HL-60/S4 treated with retinoic acid at 250 ng/mL for 4 days and 3 days (cell line): ENCODE measurements around the gene ZNF117.
"Not testable (repeated sequence)": the region's sequence is repeated elsewhere in the genome, so short reads cannot be mapped to it uniquely, and the experiment has no call there.

Experiments used
- in situ Hi-C: fragments of 300-500 bp; cut with MboI; formaldehyde crosslinking; loops from 2 replicates; pipeline ENCODE4 v1.7.0; 2022; ENCODE audit warnings: low sequenced_read_pairs

Gene ZNF117

DNA sequence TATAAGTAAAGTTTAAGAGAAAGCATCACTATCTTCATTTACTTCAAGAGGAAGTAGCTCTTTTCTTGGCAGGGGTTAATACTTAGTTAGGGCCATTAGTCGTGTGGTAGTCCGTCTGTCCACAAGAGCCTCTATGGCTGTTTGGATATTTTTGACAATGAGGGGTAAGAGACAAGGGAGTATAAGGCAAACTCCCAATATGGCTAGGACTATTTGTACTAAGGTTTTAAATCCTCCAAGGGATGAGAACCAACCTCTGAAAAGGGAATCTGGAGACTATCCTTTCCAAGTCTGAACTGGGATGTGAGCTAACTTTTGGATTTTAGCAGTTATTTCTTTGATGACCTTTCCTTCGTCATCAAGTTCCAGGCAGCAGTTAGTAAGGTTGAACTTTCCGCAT is at the start of gene ZNF117:
Gene ZNF117, minus strand, starts transcription at position 101 of the 400 bp plus-strand sequence.
- in situ Hi-C loops: no loop called here

DNA sequence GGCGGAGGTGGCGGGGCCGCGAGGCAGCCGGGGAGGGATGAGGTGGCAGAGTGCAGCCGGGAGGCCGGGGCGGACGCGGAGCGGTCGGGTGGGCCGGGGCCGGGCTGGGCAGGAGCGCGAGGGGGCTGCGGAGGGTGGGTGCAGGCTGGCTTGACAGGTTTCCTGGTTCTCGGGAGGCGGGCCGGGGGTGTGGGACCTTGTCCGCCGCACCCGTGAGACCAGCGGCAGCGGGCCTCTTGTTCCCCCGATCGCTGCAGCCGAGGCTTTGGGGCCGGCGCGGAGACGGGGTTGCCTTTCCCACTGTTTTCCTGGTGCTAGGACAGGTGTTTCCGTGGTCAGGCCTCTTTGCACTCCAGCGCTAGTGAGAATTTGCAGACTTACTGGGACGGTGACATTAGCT is 47.9 kb upstream of the ZNF117 start:
- in situ Hi-C loops: not testable (repeated sequence)

DNA sequence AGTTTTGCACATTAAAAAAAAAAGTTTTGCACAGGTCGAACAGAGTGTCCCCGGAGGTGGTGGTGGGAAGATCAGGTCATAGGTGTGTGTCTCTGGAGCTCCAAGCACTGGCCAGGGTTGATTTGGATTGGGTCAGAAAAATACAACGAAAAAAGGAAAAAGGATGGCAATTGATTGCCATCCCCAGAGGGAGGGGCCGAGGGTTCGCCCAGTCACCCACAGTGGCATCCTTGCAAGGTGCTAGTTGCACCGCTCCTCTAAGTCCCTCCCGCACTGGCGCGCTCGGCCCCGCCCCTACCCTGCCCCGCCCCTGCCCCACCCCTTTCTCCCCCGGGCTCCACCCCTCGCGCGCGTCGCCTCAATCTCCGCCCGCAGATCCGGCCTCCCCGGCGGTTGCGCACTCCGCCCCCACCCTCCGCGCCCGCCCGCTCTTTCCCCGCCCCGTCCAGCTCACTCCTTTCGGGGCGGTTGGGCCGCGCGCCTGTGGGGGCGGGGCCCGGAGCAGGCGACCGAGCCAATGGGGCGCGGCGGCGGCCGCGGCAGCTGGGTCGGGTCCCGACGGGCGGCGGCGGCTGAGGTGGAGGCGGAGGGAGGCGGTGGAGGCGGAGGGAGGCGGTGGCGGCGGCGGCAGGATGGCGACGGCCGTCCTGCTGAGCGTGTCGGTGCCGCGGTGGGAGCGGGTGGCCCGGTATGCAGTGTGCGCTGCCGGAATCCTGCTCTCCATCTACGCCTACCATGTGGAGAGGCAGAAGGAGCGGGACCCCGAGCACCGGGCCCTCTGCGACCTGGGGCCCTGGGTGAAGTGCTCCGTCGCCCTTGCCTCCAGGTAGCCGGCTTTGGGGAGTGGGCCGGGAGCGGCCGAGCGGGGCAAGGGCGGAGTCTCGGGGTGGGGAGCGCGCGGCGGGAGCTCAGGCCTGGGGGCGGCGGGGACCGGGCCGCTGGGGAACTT is 47.2 kb upstream of the ZNF117 start:
- in situ Hi-C loops: no loop called here

DNA sequence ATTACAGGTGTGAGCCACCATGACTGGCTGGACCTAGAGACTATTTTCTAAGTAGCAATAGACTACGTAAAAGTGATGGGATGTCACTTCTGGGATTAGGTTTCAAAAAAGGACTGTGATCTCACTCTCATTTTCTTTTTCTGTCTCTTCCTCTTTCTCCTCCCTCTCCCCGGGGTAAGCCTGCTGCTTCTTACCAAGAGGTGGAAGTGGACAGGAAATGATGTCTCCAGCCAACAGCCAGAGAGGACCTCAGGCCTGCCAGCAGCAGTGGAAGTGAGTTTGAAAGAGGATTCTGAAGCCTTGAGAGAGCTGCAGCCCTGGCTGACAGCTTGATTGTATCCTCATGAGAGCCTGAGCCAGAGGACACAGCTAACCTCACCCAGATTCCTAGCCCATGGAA is 45.7 kb upstream of the ZNF117 start:
- in situ Hi-C loops: not testable (repeated sequence)

DNA sequence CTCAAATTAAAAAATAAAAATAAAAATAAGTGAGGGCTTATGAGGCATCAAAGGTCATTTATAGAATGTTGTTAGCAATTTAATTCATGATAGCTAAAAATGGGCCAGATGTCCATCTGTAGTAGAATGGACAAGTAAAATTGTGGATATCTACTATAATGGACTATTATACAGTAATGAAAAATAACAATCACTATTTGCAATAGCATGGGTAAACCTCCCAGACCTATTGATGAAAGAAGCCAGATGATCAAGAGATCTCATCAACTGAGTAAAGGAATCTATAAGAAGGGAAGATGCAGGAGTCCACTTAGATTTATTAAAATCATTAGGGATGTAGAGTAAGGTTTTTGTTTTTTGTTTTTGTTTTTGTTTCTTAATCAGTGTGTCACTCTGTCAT is 44.6 kb upstream of the ZNF117 start:
- in situ Hi-C loops: not testable (repeated sequence)

DNA sequence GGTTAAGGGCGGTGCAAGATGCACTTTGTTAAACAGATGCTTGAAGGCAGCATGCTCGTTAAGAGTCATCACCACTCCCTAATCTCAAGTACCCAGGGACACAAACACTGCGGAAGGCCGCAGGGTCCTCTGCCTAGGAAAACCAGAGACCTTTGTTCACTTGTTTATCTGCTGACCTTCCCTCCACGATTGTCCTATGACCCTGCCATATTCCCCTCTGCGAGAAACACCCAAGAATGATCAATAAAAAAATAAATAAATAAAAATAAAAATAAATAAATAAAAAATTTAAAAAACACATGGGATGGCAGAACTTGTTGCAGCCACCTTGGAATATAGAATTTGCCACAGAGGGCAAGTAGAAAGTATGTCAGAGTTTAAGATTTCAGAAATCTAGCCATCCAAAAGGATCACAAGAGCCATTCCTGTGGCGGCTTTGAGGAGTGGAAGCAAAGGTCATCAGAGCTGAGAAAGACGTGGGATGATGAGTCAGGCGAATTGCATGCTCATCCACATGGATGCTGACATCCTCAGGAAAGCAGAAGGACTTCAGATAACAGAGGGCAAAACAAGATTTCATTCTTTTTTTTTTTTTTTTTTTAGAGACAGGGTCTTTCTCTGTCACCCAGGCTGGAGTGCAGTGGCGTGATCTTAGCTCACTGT is 43.4 kb upstream of the ZNF117 start:
- in situ Hi-C loops: not testable (repeated sequence)

DNA sequence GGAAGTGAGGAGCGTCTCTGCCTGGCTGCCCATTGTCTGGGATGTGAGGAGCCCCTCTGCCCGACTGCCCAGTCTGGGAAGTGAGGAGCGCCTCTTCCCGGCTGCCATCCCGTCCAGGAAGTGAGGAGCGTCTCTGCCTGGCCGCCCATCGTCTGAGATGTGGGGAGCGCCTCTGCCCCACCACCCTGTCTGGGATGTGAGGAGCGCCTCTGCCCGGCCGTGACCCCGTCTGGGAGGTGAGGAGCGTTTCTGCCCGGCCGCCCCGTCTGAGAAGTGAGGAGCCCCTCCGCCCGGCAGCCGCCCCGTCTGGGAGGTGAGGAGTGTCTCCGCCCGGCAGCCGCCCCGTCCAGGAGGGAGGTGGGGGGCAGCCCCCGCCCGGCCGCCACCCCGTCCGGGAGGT is 42.6 kb upstream of the ZNF117 start:
- in situ Hi-C loops: not testable (repeated sequence)

DNA sequence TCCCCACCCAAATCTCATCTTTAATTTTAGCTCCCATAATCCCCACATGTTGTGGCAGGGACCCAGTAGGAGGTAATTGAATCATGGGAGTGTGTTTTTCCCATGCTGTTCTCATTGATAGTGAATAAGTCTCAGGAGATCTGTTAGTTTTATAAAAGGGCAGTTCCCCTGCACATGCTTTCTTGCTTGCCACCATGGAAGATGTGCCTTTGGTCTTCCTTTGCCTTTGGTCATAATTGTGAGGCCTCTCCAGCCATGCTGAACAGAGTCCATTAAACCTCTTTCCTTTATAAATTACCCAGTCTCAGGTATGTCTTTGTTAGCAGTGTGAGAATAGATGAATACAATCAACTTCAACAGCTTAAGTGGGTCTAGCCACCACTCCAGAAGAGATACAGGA is 34.2 kb upstream of the ZNF117 start:
- in situ Hi-C loops: not testable (repeated sequence)

DNA sequence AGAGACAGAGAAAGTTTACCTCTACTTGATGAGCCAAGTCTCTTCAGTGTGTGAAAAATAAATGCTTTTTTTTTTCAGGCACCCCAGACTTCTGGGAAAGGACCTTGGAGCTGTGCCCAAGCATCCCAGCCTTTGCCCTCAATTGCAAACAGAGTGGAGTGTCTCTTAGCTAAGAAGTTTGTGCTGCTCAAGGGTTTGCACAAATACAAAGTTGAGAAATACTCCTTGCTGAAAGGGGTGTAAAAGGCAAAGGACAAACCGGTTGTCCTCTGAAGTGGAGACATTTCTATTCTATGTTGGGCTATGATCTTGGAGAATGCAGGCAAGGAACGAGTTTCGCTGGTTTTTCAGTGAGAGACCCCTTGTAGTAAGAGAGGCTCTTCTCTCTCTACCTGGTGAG is 30.1 kb upstream of the ZNF117 start:
- in situ Hi-C loops: not testable (repeated sequence)

DNA sequence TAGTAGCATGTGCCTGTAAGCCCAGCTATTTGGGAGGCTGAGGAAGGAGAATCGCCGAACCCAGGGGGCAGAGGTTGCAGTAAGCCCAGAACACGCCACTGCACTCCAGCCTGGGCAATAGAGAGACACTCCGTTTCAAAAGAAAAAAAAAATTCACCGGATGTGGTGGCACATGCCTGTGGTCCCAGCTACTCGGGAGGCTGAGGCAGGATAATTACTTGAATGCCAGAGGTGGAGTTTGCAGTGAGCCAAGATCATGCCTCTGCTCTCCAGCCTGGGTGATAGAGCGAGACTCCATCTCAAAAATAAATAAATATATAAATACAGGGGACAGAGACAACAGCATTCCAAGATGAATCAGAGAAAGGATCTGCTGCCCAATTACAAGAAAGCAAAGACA is 19.0 kb upstream of the ZNF117 start:
- in situ Hi-C loops: not testable (repeated sequence)

DNA sequence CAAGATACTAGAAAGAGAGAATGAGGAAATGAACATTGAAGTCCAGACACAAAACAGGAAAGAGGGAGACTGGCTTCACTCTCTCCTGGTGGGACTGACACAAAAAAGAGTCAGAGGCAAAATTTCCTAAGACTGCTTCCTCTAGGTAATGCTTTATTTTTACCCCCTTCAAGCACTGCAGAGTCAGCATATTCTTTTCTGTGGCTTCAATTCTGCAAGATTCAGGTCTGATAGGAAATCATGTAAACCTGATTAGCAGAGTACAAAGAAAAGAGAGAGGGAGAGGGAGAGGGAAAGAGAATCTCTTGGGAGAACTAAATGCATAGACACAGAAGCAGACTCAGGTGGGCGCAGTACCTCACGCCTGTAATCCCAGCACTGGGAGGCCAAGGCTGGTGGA is 18.6 kb upstream of the ZNF117 start:
- in situ Hi-C loops: not testable (repeated sequence)

DNA sequence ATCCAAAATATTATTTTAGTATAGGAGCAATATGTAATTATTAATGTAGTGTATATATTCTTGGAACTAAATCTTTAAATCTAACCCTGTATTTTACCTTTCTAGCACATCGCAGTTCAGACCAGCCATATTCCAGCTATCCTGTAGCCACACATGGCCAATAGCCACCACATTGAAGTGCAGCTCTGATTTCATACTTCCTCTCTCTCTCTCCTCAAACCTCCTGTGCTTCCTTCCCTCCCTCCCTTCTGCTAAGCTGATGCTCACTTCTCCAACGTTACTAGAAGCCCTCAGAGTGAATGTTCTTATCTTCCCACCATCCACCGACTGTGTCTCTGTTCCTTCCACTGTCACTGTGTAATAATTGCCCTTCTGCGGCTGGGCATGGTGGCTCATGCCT is 16.2 kb upstream of the ZNF117 start:
- in situ Hi-C loops: not testable (repeated sequence)

DNA sequence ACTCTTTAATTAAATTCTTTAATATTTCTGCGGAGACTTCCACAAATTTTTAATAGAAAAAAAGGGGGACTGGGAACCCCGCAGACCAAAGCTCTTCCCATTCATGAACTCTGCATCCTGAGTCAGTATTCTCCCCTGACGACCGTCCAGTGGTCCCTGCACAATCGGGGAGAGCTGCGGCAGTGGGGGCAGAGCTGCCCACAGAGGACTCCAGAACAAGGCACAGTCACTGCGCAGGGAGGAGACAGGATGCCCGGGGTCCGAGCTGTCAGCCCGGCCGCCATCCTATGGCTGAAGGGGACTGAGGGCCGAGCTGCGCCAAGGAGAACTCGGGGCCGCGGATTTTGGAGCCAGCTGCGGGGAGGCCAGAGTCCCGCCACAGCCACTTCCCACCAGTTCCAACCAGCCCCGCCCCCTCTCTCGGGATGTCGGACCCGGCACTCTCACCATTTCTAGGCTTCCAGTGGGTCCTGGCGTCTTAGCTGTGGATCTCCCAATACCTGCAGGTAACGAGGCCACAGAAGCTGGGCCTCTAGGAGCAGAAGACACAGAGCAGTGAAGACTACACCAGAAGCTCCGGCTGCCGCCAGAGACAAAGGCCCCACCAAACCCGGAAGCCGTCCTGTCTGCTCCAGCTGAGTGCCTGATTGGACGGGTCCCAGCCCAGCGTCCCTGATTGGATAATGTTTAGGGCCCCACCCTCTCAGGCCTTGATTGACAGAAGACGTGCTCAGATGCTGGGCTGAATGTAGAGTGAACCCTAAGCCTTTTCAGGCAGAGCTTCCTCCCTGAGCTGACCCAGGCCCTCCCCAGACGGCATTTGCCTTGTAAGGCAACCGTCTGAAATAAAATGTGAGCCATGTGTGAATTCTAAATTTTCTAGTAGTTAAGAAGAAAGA is 15.5 kb upstream of the ZNF117 start, which contains the start of gene ERV3-1:
Gene ERV3-1, minus strand, starts transcription at position 594 of the 899 bp plus-strand sequence. CDS start 13,661 bp downstream, outside the sequence.
- in situ Hi-C loops: no loop called here

DNA sequence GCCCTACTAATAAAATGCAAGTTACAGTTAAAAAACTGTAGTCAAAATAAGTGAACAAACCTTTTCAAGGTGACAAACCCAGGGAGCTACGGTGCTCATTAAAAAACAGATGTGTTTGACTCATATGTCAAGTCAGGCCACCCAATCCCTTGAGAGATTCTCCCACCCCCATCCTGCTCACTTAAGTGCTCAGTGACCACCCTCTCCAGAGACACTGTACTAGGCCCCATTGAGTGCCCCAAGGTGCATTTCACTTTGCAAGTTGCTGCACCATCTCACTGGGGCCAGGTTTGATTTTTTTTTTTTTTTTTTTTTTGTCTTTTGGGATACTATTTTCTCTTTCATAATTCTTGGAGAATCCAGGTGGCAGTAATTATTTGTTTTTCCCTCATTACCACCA is 13.7 kb upstream of the ZNF117 start:
- in situ Hi-C loops: no loop called here

DNA sequence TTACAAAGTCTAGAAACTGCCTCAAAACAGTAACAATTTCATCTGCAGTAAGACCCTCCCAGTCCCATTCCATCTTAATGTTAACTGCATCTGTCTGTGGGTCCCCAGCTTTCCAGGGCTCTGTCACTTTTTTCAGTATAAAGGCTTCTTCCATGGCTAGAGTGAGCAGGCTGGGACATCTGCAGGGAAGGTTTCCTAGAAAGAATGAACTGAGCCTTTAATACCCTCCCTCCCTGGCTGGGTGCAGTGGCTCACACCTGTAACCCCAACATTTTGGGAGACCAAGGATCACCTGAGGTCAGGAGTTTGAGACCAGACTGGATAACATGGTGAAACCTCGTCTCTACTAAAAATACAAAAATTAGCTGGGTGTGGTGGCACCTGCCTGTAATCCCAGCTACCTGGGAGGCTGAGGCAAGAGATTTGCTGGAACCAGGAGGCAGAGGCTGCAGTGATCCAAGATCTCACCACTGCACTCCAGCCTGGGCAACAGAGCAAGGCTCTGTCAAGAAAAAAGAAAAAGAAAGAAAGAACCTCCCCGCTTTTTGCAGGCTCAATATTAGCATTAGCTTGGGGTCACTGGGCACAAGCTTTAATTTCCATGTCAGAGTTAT is 12.2 kb upstream of the ZNF117 start:
- in situ Hi-C loops: no loop called here

DNA sequence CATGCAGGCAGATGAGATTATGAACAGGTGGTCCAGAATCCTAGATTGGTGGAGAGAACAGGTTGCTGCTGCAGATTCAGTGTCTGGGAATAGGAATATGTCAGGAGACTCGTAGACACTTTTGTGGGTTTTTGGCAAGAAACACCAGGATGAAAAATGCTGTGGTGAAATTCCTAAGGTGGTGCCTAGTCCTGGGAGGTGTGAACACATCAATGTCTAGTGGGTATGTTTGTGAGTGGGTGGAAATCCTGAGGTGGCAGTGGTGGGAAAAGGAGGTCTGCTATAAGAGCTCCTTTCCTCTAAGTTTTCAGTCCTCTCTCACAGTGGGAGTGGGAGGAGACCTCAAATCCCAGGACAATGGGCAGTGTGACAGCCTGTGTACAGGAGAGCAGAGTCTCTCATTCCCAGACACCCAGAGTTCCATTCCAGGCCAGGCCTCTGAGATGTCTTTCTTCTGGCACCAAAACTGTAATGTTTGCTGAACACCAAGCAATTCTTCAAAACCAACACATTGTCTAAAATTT is 10.5 kb upstream of the ZNF117 start:
- in situ Hi-C loops: no loop called here

DNA sequence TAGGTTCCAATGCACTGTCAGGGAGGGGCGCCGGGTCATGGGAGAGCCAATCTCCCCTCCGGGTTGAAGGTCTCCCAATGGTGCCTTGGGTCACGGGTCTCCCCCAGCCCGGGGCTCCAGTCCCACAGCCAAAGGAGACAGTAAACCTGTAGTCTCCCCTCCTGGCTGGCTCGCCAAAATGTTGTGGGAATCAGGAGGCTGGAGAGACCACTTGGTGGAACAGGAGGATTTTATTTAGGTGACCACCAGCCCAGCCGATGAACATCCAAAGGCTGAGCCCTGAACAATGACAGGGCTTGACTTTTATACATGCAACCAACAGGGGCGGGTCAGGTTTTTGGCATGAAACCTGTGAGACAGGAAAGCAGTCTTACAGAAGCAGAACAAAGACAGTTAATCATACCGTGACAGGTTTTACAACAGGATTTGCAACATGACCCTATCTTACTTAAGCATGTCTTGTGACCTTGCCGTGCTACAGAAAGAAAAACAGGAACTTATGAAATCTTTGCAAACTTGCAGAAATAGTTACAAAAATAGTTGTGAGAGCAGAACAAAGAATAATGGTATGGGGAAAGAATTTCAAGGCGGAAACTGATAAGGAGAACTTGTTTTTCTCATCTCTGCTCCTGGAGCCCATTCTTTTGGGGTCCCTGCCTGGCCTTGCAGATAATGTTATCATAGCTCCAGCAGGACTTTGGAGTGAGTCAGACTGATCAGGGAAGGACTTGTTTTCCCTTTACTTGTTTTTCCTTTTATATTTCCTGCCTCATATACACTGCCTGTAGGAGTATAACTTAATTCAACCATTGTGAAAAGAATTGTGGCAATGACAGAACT is 8.5 kb upstream of the ZNF117 start:
- in situ Hi-C loops: no loop called here

DNA sequence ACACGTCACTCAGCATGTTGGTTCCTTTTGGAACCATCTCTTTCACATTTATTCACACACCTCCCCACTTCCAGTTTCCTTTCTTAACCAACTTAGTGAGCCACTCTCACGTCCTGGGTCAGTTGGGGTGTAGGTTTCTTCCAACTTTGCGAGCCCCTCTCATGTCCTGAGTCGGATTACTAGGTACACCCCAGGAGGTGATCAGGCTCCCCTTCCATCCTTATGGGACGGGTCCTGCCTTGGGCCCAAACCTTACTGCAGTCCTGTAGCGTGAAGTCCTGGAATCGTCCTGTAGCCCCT is 8.0 kb upstream of the ZNF117 start:
- in situ Hi-C loops: no loop called here

DNA sequence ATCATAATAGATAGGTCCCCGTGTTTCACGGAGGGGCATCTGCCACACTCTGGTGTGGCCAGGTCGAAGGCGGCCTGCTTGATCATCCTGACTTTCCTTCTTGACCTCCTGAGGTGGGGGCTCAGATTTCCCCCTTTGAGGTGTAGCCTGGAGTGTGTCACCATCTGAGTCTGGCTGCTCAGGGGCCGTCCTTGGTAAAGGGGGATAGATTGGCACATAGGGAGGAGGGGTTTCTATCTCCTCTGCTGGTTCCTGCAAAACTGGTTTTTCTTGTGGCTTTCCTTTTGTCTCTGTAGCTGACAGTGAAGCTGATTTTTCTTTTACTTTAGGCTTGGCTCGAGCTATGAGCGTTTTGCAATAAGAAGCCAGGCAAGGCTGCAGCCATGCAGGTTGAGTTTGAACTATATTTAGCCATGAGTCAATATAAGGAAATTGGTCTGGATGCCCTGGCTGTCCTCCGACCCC is 7.1 kb upstream of the ZNF117 start:
- in situ Hi-C loops: no loop called here
